GM12864 (cell line): Measurements from ENCODE around the gene DKKL1.

Experiments used
- DNase-seq: peaks from one replicate; pipeline ENCODE4 v3.0.0-alpha.2; 2011; ENCODE audit warnings: low read depth
- H3K4me3 ChIP-seq: 2 replicates; pipeline ENCODE4 v1.5.1; 2011; ENCODE audit warnings: mild to moderate bottlenecking, low read depth, low read length, control low read depth
- CTCF ChIP-seq: IDR thresholded peaks from 2 replicates; pipeline ENCODE4 v1.5.1; 2011; ENCODE audit warnings: low read depth, mild to moderate bottlenecking, moderate library complexity, low read length, control low read depth, inconsistent platforms; ENCODE audit errors: missing control alignments

The DKKL1 gene

GRCh38 chr19:49338691-49339300, 24.9 kb upstream of the DKKL1 start:
- no peak for DNase-seq
- no peak for TF ChIP-seq CTCF
- peak overlapping the region; percentile 39 for H3K4me3 ChIP-seq

- peak; percentile 70 for DNase-seq
- H3K4me3 ChIP-seq, result peak overlapping the region; percentile 43
- no peak for TF ChIP-seq CTCF
Observed at GRCh38 chr19:49339301-49340068, 24.2 kb upstream of the DKKL1 start.

- peak; percentile 82 for DNase-seq
Observed at GRCh38 chr19:49340069-49340864, 23.4 kb upstream of the DKKL1 start.

GRCh38 chr19:49340865-49341718, 22.6 kb upstream of the DKKL1 start:
- DNase-seq, result no peak
- H3K4me3 ChIP-seq, result no peak overlapping the region
- TF ChIP-seq CTCF, result no peak

More at GRCh38 chr19:49340069-49340864, 23.4 kb upstream of the DKKL1 start:
- H3K4me3 ChIP-seq, result peak overlapping the region; percentile 43
- TF ChIP-seq CTCF, result no peak

- no peak for TF ChIP-seq CTCF
- DNase-seq, result no peak
- H3K4me3 ChIP-seq, result no peak overlapping the region
Observed at GRCh38 chr19:49342291-49342721, 21.4 kb upstream of the DKKL1 start.

- DNase-seq, result no peak
- no peak for TF ChIP-seq CTCF
- no peak overlapping the region for H3K4me3 ChIP-seq
Observed at GRCh38 chr19:49343123-49343522, 20.6 kb upstream of the DKKL1 start.
